Cardiac fibroblast (primary cell): ENCODE data around the gene SEMA6A.

Experiments
- DNase-seq, 2 donors: peaks; one replicate each; pipeline versions ENCODE4 v3.0.0 to v3.0.0-alpha.2; 2010; ENCODE audit warnings: low read depth in 2 of 2
- H3K4me3 ChIP-seq, 2 donors: replicated peaks in 1 of 2; 1 replicate in 1 of 2; 2 replicates in 1 of 2; pipeline ENCODE4 v1.5.1; 2011; ENCODE audit warnings: low read depth in 2 of 2, low read length in 2 of 2, mild to moderate bottlenecking in 2 of 2, moderate library complexity in 1 of 2
- TF ChIP-seq, protein P1 (sequence below): IDR thresholded peaks from one replicate; pipeline ENCODE4 v1.5.1; 2011; ENCODE audit warnings: low read depth, mild to moderate bottlenecking, low read length, inconsistent platforms

Gene SEMA6A

DNA sequence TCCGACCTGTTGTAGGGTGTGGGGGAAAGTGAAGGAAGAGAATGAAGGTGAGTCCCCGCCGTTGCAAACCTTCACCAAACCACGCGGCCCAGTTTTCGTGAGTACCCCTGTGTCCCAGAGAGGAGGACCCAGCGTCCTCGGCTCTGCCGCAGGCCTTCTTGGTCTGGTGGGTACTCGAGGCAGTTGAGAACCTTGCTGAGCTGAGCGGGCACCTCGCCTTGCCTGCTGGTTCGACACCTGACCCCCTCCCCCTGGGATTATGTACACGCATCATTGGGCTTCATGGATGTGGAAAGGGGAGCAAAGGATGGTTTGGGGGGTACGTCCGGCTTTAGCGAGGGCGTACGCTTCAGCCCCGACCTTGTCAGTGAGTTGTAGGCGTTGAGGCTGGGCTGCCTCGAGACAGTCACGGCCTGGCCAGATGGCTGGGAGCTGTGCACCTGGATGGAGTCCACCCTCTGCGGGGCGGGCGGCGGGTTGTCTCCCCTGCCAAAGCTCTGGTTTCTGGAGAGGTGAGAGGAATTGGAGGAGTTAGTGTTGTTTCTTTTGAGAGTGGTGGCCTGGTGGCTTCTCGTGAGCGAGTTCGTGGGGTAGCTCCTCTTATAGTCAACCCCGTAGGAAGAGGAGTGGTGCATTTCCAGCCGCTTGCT is 128.1 kb downstream of the SEMA6A start:
- H3K4me3 ChIP-seq = no peak overlapping the region
- no peak for DNase-seq
- TF ChIP-seq, protein P1, sequence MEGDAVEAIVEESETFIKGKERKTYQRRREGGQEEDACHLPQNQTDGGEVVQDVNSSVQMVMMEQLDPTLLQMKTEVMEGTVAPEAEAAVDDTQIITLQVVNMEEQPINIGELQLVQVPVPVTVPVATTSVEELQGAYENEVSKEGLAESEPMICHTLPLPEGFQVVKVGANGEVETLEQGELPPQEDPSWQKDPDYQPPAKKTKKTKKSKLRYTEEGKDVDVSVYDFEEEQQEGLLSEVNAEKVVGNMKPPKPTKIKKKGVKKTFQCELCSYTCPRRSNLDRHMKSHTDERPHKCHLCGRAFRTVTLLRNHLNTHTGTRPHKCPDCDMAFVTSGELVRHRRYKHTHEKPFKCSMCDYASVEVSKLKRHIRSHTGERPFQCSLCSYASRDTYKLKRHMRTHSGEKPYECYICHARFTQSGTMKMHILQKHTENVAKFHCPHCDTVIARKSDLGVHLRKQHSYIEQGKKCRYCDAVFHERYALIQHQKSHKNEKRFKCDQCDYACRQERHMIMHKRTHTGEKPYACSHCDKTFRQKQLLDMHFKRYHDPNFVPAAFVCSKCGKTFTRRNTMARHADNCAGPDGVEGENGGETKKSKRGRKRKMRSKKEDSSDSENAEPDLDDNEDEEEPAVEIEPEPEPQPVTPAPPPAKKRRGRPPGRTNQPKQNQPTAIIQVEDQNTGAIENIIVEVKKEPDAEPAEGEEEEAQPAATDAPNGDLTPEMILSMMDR = no peak

DNA sequence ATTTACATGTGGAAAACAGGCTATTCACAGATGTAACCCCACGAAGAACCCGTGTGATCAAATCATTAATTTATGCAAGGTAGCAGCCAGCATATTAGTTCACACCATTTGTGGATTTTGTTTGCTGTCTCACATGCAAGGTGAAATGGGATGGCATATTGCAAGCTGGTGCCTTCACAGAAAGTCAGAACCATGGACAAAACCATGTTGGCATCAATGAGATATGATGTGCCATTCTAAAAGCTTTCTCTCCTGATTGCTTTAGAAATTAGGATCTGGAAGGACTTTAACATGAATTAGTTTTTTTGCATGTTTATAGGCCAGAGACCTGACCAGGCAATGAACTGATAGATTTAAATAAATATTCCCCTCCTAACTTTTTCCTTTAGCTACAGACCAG is 129.3 kb downstream of the SEMA6A start:
- no peak overlapping the region for H3K4me3 ChIP-seq
- DNase-seq = no peak
- TF ChIP-seq, protein P1 = no peak

DNA sequence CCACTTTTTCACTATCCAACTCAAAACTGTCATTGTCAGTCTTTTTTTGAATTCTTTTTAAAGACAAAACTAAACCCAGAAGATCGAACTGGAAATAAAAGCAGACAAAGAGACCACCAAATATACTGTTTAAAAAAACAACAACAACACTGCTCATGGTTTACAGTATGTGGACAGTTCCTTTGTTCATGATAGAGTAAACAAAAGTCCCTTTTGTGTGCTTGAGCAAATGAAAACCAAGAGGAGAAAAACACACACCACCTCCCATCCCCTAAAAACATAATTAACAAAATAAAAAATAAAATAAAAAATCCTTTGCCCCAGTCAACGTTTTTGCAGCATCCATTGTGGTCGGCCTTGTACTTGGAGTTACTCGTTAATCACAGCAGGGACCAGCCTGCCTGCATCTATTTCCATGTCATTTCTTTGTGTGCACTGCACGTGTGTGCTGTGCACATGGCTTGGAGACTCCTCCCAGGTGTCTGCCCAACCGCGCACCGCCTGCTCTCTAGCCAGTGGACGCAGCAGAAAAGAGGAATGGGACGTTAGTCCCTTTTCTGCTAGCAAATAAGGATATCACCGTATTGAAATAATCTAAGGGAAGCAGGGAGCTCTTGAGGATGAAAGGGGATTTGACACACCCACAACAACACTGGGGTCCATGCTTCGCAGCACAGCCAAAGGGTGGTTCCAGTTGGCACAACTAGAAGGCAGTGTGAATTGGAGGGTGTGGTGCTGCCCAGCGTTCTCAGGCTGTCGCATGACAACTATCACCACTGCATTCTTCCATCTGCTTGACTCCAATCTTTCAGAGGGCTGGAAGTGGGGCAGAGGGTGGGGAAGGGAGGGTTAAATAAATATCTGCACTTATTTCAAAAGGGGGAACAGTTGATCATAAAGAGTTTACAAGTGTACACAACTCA is 130.0 kb downstream of the SEMA6A start:
- TF ChIP-seq, protein P1 = no peak
- no peak overlapping the region for H3K4me3 ChIP-seq
- DNase-seq = no peak

DNA sequence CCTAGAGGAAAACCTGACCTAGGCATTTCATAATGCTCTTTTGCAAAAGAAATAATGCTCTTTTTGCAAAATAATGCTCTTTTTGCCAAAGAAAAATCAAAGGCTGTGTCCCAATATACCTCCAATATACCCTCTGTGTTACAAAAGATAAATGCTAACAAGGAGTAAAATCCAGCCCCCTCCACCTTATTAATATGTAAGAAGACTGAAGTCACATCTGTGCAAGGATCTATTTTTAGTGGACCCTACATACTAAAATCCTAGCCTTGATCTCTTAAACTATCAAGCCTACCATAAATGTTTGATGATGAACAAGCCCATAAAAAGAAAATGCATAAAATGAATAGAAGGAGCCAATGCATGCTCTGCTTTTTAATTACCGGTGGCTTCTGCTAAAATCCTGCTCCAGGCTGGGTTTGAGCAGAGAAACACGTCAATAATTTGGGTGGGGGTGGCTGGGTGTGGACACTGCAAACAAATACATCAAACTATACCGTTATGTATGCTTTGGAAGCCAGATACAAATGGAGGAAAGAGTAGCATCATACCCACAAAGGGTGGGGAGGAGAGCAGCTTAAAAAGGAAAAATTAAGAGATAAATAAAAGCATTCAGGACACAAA is 131.6 kb downstream of the SEMA6A start:
- H3K4me3 ChIP-seq = no peak overlapping the region
- TF ChIP-seq, protein P1 = no peak
- no peak for DNase-seq

DNA sequence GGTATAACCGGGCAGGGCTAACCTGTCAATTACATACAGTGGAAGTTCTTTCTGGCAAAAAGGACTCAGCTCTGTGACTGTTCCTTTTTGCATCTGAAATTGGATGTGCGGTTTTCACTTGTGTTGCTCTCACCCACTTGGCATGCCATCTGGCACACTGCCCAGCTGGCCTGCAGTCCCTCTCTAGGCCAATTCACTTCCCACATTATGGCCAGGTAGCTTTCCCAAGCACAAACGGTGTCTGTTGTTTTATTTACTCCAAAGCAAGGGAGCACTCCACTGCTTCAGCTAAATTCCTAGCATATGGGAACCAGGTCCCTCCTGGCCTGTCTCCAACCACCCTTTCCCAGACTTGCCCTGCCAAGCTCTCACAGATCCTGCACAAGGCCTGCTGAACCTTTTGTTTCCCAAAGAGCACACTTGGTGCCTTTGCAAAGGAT is 132.5 kb downstream of the SEMA6A start:
- TF ChIP-seq, protein P1 = no peak
- DNase-seq = peak; percentile 32 to 55

DNA sequence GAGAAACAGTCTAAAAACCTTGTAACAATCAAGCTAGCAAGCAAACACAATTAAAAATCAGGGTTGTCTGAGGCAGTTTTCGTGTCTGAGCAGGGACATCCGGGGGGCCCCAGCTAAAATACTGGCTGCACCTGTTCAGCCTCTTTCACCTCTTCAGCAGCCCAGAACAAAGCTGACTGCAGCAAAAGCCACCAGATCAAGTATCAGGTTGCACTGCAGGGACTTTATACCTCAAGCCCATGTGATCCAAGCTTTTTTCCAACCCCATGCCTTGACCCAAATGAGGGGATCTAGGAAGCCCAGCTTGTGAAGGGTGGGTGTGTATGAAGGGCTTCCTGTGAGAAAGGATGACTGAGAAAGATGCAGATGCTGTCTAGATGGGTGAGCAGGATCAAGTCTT is 133.4 kb downstream of the SEMA6A start:
- TF ChIP-seq, protein P1 = no peak
- no peak for DNase-seq
- no peak overlapping the region for H3K4me3 ChIP-seq

More for the DNA sequence above, 132.5 kb downstream of the SEMA6A start:
- no peak overlapping the region for H3K4me3 ChIP-seq
